K562 (cell line): ENCODE data around the gene FUCA2. TPM values are rescaled to one million over a fixed set of nuclear protein-coding genes. Genes with fewer than 3 reads are reported as not detected.
A peak's percentile ranks its signal among the peaks of the same experiment; 100 is the strongest.

Experiments used
- CEBPB ChIP-seq: fragments of 450-650 bp; IDR thresholded peaks from 2 replicates; pipeline ENCODE4 v1.6.1; 2016; ENCODE audit warnings: missing genetic modification characterization, missing compliant biosample characterization
- TEAD1 ChIP-seq, 2 experiments: fragments of 450-650 bp in 1 of 2; sonication (generic) in 1 of 2; formaldehyde crosslinking; IDR thresholded peaks; 2 replicates each; pipeline versions ENCODE4 v1.4.0 to v1.8.0; 2020 to 2022; ENCODE audit warnings: mild to moderate bottlenecking in 2 of 2, missing genetic modification reagents in 1 of 2
- TRIM28 ChIP-seq: fragments of 450-650 bp; IDR thresholded peaks from 2 replicates; pipeline ENCODE4 v1.6.1; 2017
- ZNF140 ChIP-seq: fragments of 250-450 bp; sonication (Bioruptor Pico); IDR thresholded peaks from 2 replicates; pipeline ENCODE4 v1.8.0; 2021; ENCODE audit warnings: moderate library complexity, mild to moderate bottlenecking, inconsistent platforms
- polyA plus RNA-seq, 8 experiments: library from polyadenylated mRNA; depleted of rRNA in 4 of 8; stranded (reverse) in 5 of 8; unstranded in 3 of 8; fragments of >200 nt; fragmentation: Nextera tagmentation in 2 of 8; fragmentation: Illumina TruSeq in 1 of 8; extraction: Ambion mirVana in 2 of 8; extraction: Trizol in 1 of 8; gene quantifications; 2 replicates each; pipeline versions ENCODE4 v1.2.1 to v1.2.3, GENCODE V29; 2011 to 2014; ENCODE audit warnings: inconsistent platforms in 1 of 8, missing spikeins in 1 of 8
- total RNA-seq, 7 experiments: library from RNA; depleted of rRNA in 6 of 7; stranded (reverse); fragments of >200 nt in 6 of 7; fragmentation: Illumina TruSeq in 2 of 7; extraction: Trizol in 2 of 7; gene quantifications; 2 replicates each; pipeline versions ENCODE4 v1.2.1 to v1.2.3, GENCODE V29; 2011 to 2021; ENCODE audit warnings: low replicate concordance in 1 of 7
- TF ChIP-seq, protein P1 (sequence below): fragments of 450-650 bp; IDR thresholded peaks from 2 replicates; pipeline ENCODE4 v1.6.1; 2016; ENCODE audit warnings: mild to moderate bottlenecking, moderate library complexity
- TF ChIP-seq, protein P2 (sequence below), 2 experiments: fragments of 450-650 bp; formaldehyde crosslinking in 1 of 2; IDR thresholded peaks; 2 replicates each; pipeline versions ENCODE4 v1.4.0 to v1.6.1; 2014 to 2020; ENCODE audit warnings: mild to moderate bottlenecking in 2 of 2, borderline replicate concordance in 1 of 2, low read depth in 1 of 2

Gene FUCA2
- total and polyA plus RNA-seq, 9 of the 15 experiments (the other 6 are each of a cell fraction or from before 2014, with no cell fraction given): 20.6 to 112 (median 79.3) TPM

DNA sequence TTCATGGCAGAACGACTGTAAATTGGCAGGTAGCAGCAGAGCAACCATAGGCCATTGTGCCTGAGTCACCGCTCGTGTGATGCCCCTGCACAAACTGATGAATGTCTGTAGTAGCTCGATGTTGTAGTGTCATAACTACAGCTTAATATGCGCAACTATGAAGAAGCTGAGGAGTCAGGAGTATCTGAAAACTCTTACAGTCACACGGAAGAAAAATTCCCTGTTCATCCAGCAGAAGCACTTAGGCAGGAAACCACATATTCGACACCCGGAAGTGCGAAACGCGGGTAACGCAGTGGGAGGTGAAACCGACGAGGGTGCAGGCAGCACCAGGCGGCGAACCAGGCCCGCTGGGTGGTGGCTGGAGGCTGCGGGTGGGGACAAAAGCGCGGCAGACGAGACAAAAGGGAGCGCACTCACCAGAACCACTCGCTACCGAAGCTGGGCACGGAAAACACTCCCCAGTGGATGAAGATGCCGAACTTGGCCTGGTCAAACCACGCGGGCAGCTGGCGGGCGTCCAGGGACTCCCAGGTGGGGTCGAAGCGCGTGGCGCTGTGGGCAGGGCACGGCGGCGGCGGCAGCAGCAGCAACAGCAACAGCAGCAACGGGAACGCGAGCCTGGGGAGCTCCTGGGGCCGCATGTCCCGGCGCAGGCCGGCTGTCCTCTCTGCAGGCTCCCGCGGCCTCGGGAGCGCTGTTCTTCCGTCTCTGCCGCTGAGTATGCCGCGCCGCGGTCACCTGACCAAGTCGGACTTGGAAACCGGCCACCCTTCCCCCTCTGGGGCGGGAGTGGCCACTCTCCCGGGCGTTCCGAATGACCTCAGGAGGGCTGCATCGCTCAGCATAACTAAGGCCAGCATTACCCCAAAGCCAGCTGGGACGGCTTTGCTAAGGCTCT is at the start of gene FUCA2 (continued):
- TF ChIP-seq, protein P1, sequence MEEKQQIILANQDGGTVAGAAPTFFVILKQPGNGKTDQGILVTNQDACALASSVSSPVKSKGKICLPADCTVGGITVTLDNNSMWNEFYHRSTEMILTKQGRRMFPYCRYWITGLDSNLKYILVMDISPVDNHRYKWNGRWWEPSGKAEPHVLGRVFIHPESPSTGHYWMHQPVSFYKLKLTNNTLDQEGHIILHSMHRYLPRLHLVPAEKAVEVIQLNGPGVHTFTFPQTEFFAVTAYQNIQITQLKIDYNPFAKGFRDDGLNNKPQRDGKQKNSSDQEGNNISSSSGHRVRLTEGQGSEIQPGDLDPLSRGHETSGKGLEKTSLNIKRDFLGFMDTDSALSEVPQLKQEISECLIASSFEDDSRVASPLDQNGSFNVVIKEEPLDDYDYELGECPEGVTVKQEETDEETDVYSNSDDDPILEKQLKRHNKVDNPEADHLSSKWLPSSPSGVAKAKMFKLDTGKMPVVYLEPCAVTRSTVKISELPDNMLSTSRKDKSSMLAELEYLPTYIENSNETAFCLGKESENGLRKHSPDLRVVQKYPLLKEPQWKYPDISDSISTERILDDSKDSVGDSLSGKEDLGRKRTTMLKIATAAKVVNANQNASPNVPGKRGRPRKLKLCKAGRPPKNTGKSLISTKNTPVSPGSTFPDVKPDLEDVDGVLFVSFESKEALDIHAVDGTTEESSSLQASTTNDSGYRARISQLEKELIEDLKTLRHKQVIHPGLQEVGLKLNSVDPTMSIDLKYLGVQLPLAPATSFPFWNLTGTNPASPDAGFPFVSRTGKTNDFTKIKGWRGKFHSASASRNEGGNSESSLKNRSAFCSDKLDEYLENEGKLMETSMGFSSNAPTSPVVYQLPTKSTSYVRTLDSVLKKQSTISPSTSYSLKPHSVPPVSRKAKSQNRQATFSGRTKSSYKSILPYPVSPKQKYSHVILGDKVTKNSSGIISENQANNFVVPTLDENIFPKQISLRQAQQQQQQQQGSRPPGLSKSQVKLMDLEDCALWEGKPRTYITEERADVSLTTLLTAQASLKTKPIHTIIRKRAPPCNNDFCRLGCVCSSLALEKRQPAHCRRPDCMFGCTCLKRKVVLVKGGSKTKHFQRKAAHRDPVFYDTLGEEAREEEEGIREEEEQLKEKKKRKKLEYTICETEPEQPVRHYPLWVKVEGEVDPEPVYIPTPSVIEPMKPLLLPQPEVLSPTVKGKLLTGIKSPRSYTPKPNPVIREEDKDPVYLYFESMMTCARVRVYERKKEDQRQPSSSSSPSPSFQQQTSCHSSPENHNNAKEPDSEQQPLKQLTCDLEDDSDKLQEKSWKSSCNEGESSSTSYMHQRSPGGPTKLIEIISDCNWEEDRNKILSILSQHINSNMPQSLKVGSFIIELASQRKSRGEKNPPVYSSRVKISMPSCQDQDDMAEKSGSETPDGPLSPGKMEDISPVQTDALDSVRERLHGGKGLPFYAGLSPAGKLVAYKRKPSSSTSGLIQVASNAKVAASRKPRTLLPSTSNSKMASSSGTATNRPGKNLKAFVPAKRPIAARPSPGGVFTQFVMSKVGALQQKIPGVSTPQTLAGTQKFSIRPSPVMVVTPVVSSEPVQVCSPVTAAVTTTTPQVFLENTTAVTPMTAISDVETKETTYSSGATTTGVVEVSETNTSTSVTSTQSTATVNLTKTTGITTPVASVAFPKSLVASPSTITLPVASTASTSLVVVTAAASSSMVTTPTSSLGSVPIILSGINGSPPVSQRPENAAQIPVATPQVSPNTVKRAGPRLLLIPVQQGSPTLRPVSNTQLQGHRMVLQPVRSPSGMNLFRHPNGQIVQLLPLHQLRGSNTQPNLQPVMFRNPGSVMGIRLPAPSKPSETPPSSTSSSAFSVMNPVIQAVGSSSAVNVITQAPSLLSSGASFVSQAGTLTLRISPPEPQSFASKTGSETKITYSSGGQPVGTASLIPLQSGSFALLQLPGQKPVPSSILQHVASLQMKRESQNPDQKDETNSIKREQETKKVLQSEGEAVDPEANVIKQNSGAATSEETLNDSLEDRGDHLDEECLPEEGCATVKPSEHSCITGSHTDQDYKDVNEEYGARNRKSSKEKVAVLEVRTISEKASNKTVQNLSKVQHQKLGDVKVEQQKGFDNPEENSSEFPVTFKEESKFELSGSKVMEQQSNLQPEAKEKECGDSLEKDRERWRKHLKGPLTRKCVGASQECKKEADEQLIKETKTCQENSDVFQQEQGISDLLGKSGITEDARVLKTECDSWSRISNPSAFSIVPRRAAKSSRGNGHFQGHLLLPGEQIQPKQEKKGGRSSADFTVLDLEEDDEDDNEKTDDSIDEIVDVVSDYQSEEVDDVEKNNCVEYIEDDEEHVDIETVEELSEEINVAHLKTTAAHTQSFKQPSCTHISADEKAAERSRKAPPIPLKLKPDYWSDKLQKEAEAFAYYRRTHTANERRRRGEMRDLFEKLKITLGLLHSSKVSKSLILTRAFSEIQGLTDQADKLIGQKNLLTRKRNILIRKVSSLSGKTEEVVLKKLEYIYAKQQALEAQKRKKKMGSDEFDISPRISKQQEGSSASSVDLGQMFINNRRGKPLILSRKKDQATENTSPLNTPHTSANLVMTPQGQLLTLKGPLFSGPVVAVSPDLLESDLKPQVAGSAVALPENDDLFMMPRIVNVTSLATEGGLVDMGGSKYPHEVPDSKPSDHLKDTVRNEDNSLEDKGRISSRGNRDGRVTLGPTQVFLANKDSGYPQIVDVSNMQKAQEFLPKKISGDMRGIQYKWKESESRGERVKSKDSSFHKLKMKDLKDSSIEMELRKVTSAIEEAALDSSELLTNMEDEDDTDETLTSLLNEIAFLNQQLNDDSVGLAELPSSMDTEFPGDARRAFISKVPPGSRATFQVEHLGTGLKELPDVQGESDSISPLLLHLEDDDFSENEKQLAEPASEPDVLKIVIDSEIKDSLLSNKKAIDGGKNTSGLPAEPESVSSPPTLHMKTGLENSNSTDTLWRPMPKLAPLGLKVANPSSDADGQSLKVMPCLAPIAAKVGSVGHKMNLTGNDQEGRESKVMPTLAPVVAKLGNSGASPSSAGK: peak; percentile 95
- TF ChIP-seq CEBPB (tag) (no peak), TRIM28 (no peak), ZNF140 (CRISPR knock-in tag) (no peak), TEAD1 (CRISPR knock-in tag; IDR thresholded peaks at IDR 0.05) (peak in 1 of 2 experiments; percentile 90; a peak in 2 of 4 replicates)
- TF ChIP-seq, protein P2, sequence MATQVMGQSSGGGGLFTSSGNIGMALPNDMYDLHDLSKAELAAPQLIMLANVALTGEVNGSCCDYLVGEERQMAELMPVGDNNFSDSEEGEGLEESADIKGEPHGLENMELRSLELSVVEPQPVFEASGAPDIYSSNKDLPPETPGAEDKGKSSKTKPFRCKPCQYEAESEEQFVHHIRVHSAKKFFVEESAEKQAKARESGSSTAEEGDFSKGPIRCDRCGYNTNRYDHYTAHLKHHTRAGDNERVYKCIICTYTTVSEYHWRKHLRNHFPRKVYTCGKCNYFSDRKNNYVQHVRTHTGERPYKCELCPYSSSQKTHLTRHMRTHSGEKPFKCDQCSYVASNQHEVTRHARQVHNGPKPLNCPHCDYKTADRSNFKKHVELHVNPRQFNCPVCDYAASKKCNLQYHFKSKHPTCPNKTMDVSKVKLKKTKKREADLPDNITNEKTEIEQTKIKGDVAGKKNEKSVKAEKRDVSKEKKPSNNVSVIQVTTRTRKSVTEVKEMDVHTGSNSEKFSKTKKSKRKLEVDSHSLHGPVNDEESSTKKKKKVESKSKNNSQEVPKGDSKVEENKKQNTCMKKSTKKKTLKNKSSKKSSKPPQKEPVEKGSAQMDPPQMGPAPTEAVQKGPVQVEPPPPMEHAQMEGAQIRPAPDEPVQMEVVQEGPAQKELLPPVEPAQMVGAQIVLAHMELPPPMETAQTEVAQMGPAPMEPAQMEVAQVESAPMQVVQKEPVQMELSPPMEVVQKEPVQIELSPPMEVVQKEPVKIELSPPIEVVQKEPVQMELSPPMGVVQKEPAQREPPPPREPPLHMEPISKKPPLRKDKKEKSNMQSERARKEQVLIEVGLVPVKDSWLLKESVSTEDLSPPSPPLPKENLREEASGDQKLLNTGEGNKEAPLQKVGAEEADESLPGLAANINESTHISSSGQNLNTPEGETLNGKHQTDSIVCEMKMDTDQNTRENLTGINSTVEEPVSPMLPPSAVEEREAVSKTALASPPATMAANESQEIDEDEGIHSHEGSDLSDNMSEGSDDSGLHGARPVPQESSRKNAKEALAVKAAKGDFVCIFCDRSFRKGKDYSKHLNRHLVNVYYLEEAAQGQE (IDR thresholded peaks at IDR 0.05; ENCODE audit: borderline replicate concordance): peak; percentile 78
- TF ChIP-seq, protein P2 (CRISPR knock-in tag; IDR thresholded peaks at IDR 0.05; ENCODE audit: low read depth): peak; percentile 64; the same call in 1 of the 2 replicates
